Esophagus muscularis mucosa (tissue), 4 donors: ENCODE results near the gene ITPRID2. TPM values are rescaled to one million over a fixed set of nuclear protein-coding genes. Genes with fewer than 3 reads are reported as not detected.

Experiments used
- DNase-seq: peaks from one replicate; pipeline ENCODE4 v3.0.0-alpha.2; 2017; ENCODE audit errors: extremely low spot score
- H3K27ac ChIP-seq, 4 donors: fragments of 200-600 bp; sonication (generic); replicated peaks in 1 of 4; 1 replicate in 3 of 4; 2 replicates in 1 of 4; pipeline ENCODE4 v1.5.1; 2016 to 2019; ENCODE audit warnings: mild to moderate bottlenecking in 1 of 4
- H3K27me3 ChIP-seq, 4 donors: fragments of 200-600 bp; sonication (generic); one replicate each; pipeline versions ENCODE4 v1.5.1 to v1.6.0; 2016 to 2019
- H3K36me3 ChIP-seq, 4 donors: fragments of 200-600 bp; sonication (generic); one replicate each; pipeline ENCODE4 v1.5.1; 2016 to 2019
- H3K4me1 ChIP-seq, 4 donors: fragments of 200-600 bp; sonication (generic); one replicate each; pipeline ENCODE4 v1.5.1; 2016 to 2019
- H3K4me3 ChIP-seq, 4 donors: fragments of 200-600 bp; sonication (generic); 1 replicate in 2 of 4; 2 replicates in 2 of 4; pipeline ENCODE4 v1.5.1; 2016 to 2019; ENCODE audit warnings: mild to moderate bottlenecking in 4 of 4, moderate library complexity in 1 of 4
- H3K9me3 ChIP-seq, 4 donors: fragments of 200-600 bp; sonication (generic); 1 replicate in 3 of 4; 2 replicates in 1 of 4; pipeline ENCODE4 v1.5.1; 2016 to 2019
- EP300 ChIP-seq: sonication (generic); formaldehyde crosslinking; IDR thresholded peaks from one replicate; pipeline ENCODE4 v1.6.1; 2017; ENCODE audit warnings: antibody characterized with exemption
- POLR2A ChIP-seq: fragments of 450-650 bp; IDR thresholded peaks from one replicate; pipeline ENCODE4 v1.6.1; 2017; ENCODE audit warnings: antibody characterized with exemption, moderate library complexity, mild to moderate bottlenecking, low read depth
- POLR2AphosphoS5 ChIP-seq, 2 donors: sonication (generic); formaldehyde crosslinking; IDR thresholded peaks; one replicate each; pipeline ENCODE4 v1.6.1; 2017; ENCODE audit warnings: antibody characterized with exemption in 2 of 2
- WGBS: methylation state at CpG from one replicate; pipeline ENCODE4 v1.1.5; 2018; 5-methylcytosine and 5-hydroxymethylcytosine counted together
- intact Hi-C: fragments of 100-400 bp; cut with DNase I; formaldehyde crosslinking; loops from one replicate; pipeline ENCODE4 v1.15.1; 2023
- total RNA-seq, 4 donors: library from RNA; depleted of rRNA; stranded (reverse); fragments of >200 nt; gene quantifications; one replicate each; pipeline versions ENCODE4 v1.1.0 to v1.2.1, GENCODE V29; 2016
- TF ChIP-seq, protein P1 (sequence below), 3 experiments: fragments of 200-600 bp in 2 of 3; fragments of 450-650 bp in 1 of 3; sonication (generic) in 2 of 3; IDR thresholded peaks; one replicate each; pipeline ENCODE4 v1.5.1; 2017 to 2019; ENCODE audit warnings: antibody characterized with exemption in 3 of 3, mild to moderate bottlenecking in 2 of 3, moderate library complexity in 1 of 3

The ITPRID2 gene
- total RNA-seq, 4 donors from 2014 or later: 98.6 to 113 (median 103) TPM

DNA sequence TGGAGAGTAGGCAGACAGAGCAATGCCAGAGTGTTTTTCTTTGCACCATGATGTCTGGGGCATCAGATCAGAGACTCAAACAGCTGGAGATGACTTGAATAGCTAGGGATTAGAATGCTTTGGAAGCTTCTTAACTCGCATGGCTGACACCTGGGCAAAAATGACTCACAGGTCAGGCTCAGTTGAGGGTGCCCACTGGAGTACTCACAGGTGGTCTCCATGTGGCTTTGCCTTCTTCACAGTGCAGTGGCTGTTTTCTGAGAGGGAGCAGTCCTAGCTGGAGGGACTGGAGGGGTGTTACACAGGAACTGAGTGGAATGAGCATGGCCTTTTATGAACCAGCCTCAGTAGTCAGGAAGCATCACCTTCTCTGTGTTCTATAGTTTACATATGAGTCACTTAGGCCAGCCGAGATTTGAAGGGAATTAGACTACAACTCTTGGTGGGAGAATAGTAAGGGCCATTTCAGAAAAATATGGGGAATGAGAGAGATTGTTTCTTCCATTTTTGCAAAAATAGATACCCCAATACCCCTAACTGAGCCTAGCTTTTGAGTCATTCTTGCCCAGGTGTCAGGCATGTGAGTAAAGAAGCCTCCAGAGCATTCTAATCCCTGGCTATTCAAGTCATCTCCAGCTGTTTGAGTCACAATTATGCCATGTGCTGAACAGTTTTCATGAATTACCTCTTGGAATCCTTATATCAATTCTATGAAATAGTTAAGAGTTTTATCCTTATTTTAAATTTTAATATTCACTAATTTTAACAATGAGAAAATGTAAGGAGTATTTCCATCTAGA lies 87.0 kb downstream of the ITPRID2 start:
- H3K4me3 ChIP-seq: no peak overlapping the region
- no peaks in the 10 kb centered on the region for H3K27me3 ChIP-seq
- no peaks in the 10 kb centered on the region for H3K36me3 ChIP-seq
- TF ChIP-seq POLR2AphosphoS5 (IDR thresholded peaks at IDR 0.05): no peak
- no peak for TF ChIP-seq EP300
- TF ChIP-seq POLR2A: no peak
- TF ChIP-seq, protein P1, sequence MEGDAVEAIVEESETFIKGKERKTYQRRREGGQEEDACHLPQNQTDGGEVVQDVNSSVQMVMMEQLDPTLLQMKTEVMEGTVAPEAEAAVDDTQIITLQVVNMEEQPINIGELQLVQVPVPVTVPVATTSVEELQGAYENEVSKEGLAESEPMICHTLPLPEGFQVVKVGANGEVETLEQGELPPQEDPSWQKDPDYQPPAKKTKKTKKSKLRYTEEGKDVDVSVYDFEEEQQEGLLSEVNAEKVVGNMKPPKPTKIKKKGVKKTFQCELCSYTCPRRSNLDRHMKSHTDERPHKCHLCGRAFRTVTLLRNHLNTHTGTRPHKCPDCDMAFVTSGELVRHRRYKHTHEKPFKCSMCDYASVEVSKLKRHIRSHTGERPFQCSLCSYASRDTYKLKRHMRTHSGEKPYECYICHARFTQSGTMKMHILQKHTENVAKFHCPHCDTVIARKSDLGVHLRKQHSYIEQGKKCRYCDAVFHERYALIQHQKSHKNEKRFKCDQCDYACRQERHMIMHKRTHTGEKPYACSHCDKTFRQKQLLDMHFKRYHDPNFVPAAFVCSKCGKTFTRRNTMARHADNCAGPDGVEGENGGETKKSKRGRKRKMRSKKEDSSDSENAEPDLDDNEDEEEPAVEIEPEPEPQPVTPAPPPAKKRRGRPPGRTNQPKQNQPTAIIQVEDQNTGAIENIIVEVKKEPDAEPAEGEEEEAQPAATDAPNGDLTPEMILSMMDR (IDR thresholded peaks at IDR 0.05): no peak
- no peak overlapping the region for H3K27ac ChIP-seq
- H3K4me1 ChIP-seq: no peaks in the 10 kb centered on the region
- DNase-seq: no peak
- WGBS: 90% methylated on average over 2 of the region's 2 CpGs
- intact Hi-C loops: no loop called here
- H3K9me3 ChIP-seq: no peaks in the 10 kb centered on the region

Other genes starting within 250 kb of the ITPRID2 start
- gene CERKL, start 234.6 kb upstream of the ITPRID2 start, total RNA-seq: under 1 TPM in 2 of 4 donors, not detected in 2; 0.17 to 0.19 TPM
- gene NEUROD1, start 211.2 kb upstream of the ITPRID2 start, total RNA-seq: not detected
- gene PPP1R1C, start 94.1 kb downstream of the ITPRID2 start, total RNA-seq: under 1 TPM in 1 of 4 donors, not detected in 3; 0.11 TPM